Effector CD4-positive, alpha-beta T cell (primary cell): ENCODE results near the gene RANBP1.
"Not testable (repeated sequence)": the region's sequence is repeated elsewhere in the genome, so short reads cannot be mapped to it uniquely, and the experiment has no call there.

ENCODE experiments used
- DNase-seq: peaks from one replicate; pipeline ENCODE4 v3.0.0-alpha.2; 2020
- total RNA-seq: gene quantifications from one replicate; lab custom pipeline; 2026; lab: John Stamatoyannopoulos, UW

RANBP1 gene
- total RNA-seq = 27.2 reads per million, percentile 54 among the genes with 10 or more reads in this experiment

- no peak for DNase-seq
These were observed at the start of gene RANBP1 for GRCh38 chr22:20115691-20116375. Gene RANBP1 (plus strand): TSS chr22:20116104. CDS start chr22:20116185, 81 bp downstream.

- DNase-seq = no peak
These were observed 49.1 kb upstream of the RANBP1 start for GRCh38 chr22:20066617-20067383.

DNA sequence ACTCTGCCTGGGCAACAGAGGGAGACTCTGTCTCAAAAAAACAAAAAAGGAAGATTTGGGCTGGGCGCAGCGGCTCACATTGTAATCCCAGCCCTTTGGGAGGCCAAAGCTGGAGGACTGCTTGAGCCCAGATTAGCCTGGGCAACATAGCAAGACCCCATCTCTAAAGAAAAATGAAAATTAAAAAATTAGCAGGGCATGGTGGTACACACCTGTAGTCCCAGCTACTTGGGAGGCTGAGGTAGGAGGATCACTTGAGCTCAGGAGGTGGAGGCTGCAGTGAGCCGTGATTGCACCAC is 48.6 kb upstream of the RANBP1 start:
- DNase-seq = not testable (repeated sequence)

DNA sequence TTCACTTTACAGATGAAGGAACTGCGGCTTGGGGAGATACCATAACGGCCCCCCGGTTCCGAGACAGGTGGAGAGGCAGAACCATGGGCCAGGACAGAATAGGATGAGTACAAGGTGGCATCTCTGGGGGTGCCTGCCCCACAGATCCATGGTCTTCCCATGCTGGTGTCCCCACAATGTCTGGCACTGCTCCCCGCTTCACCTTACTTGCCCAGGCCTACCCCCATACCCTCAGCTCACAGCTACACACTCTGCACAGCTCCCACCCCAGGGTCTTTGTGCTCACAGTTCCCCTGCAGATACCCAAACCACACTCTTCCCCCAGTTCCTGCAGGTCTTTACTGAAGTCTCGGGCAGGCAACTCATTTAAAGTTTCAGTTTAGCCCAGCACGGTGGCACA is 47.3 kb upstream of the RANBP1 start:
- no peak for DNase-seq

DNA sequence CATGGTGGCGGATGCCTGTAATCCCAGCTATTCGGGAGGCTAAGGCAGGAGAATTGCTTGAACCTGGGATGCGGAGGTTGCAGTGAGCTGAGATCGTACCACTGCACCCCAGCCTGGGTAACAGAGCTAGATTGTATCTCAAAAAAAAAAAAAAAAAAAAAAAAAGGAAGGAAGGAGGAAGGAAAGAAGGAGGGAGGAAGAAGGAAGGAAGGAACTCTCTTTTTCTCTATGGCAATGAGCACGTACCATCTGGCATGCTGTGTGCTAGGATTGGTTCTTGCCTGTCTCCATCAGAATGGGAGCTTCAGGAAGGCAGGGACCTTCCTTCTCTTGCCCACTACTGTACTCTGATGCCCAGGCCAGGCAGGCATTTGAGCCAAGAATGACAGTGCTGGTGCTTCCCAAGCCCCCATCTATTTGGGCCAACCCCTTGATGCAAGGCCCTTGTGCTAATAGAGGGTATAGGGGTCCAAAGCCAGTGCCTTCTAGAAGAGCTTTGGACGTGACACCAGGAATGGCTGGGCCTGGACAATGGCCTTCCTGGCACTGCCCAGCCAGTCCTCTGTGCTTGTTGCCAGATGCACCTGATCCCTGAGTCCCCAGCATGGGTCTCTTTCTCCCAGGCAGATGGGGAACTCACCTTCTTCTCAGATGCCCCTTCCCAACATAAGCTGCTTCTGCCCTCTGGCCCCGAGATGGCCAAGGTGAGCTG is 46.4 kb upstream of the RANBP1 start:
- DNase-seq = no peak

DNA sequence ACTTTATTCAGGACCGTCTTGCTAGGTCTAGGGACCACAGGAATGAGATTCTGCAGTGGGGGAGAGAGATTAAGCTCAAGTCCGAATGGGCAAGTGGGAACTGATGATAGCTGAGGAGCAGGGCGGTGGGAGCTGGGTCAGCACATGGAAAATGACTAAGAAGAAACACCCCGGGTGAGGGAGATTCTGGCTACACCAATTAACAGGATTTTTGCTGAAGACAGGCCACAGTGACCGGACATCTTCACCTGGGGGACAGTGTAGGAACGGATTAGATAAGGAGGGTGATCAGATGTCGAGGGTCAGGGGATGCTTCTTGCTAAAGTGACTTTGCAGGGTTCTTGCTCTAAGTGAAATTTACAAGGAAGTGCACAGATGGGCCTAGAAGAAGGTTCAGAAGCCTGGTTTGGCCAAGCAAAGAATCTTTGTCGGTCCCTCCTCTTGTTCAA is 44.4 kb upstream of the RANBP1 start:
- no peak for DNase-seq

- DNase-seq = no peak
These were observed 39.2 kb upstream of the RANBP1 start for GRCh38 chr22:20076627-20077172.

- peak; percentile 57 for DNase-seq
These were observed 36.0 kb upstream of the RANBP1 start, which contains the start of gene DGCR8 for GRCh38 chr22:20079745-20080444. Gene DGCR8 (plus strand): TSS chr22:20080241. CDS start chr22:20085964, 5,723 bp downstream.

GRCh38 chr22:20080445-20080775 is 35.5 kb upstream of the RANBP1 start:
- peak; percentile 60 for DNase-seq

GRCh38 chr22:20080776-20081654 is 34.9 kb upstream of the RANBP1 start:
- DNase-seq = no peak

GRCh38 chr22:20083157-20083890 is 32.6 kb upstream of the RANBP1 start:
- DNase-seq = no peak

DNA sequence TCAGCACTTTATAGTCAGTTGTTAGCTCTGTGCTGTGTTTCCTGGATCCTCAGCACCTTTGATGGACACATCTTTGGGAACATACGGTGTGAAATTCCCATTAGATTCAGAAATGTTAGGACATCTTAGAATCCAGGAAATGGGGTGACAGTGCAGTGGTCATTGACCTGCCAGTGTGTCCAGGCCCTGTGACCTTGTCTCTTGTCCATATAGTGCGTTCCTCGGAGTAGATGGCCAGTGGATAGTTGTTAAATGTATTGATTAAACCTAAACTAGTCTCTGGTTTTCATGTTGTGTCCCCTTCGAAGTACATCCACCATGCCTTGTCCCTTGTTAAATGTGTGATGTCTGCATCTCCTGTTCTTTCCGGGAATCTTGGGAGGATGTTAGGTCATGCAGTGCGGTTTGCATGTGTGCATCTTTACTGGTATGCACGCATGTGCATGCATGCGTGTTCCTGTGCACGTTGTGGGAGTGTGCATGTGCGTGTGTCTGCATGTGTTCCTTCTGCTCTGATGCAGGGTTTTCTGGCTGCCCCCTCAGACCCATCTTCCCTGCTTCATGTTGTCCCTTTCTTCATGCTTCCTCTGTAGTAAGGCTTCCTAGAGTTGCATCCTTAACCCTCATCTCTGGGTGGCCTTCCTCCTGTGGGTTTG is 31.9 kb upstream of the RANBP1 start:
- no peak for DNase-seq

DNA sequence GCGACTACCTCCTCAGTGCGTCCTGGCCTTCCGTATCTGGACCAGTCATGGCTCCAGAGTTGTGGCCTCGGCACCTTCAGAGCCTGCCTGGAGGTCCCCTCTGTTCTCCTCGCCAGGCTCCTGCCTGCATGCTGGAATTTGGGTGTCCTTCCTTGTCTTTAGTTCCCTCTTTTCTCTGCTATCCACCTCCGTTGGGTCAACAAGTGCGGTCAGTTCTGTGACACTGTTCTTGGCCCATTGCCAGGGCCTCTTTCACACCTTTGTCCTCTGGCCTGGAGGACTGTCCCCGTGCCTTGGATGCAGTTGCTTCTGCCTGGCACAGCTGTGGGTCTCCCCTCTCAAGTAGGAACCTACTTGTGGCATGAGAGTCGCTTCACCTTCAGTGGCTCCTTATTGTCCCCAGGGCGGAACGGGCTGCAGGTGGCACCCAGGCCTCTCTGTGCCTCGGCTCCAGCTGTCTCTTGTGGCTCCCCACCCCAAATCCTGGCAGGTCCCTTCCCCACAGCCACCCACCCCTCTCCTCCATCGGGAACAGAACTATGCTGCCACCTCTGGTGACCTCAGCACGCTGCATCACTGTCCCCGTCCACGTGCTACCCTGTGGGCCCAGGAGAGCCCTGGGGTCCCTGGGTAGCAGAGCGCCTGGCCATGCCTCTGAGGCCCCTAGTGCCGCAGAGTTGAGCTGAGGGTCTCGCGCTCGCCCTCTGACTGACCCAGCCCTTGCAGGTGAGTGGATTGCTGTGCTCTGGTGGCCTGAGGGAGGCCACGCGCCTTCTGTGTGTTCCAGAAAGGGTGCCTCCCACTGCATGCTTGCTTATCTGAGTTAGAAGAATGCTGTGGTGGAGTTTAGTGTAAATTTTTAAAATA is 31.1 kb upstream of the RANBP1 start:
- no peak for DNase-seq

GRCh38 chr22:20085651-20086050 is 30.3 kb upstream of the RANBP1 start:
- no peak for DNase-seq

GRCh38 chr22:20086101-20086599 is 29.8 kb upstream of the RANBP1 start:
- no peak for DNase-seq

- DNase-seq = no peak
These were observed 29.1 kb upstream of the RANBP1 start for GRCh38 chr22:20086763-20087162.

DNA sequence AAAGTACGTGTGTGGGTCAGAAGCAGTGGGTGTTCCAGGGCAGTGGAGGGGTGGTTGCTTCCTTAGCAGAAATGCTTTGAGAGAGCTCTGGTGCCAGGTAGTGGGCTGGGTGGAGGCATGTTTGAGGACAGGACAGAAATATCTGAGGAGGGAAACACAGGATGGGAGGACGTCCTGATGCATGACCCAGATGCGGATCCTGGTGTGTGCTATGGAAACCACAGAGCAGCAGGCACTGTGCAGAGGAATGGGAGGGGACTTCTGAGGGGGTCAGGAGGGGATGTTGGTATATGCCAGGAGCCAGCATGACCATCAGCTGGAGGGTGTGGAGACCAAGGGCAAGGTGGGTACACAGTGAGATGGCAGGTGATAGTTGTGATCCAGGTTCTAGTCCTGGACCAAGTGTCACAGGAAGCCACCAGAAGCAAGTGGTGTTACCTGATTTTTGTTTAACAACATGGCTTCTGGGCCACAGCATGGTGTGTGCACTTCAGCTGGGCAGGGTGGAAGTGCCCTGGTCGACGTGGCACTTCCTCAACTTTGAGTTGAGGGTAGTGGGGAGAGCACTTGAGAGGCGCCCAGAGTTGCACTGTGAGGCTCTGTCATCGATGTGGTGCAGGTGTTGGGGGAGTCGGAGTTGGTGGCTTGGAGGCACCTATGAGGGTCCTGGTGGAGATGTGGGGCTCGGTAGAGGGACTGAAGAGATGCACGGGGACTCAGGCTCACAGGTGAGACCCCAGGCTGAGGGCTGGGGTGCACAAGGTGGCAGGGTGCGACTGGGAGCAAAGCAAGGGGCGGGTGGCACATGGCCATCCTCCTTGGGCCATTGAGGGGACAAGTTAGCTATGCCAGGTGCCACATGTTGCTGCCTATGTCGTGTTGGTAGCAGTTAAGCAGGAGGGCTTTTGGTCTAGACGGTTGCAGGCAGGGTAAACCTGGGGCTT is 28.3 kb upstream of the RANBP1 start:
- DNase-seq = no peak

- DNase-seq = no peak
These were observed 27.6 kb upstream of the RANBP1 start for GRCh38 chr22:20088263-20088648.
